HEK293 (cell line): ENCODE data around the gene FYCO1.

Experiments used
- CTCF ChIA-PET: fragments of 350-600 bp; formaldehyde crosslinking; extraction: SDS; loops from one replicate; lab custom pipeline; 2021; ENCODE audit warnings: antibody characterized with exemption; lab: Yijun Ruan, JAX
- POLR2A ChIA-PET: fragments of 300-600 bp; formaldehyde crosslinking; extraction: SDS; loops from one replicate; lab custom pipeline; 2020; ENCODE audit warnings: antibody characterized with exemption, inconsistent platforms; lab: Yijun Ruan, JAX
- H3K27ac ChIP-seq: fragments of 200-500 bp; sonication (Bioruptor generic); 2 replicates; pipeline ENCODE4 v1.5.1; 2014; ENCODE audit warnings: low read depth, low read length, control low read depth, inconsistent platforms; ENCODE audit errors: extremely low read depth
- H3K36me3 ChIP-seq, 2 experiments: fragments of 200-500 bp in 1 of 2; sonication (Bioruptor generic) in 1 of 2; 1 replicate in 1 of 2; 2 replicates in 1 of 2; pipeline ENCODE4 v1.5.1; 2014 to 2017; ENCODE audit warnings: inconsistent platforms in 2 of 2, low read length in 2 of 2; ENCODE audit not compliant: control insufficient read depth in 2 of 2, insufficient read depth in 1 of 2
- H3K4me1 ChIP-seq: fragments of 200-500 bp; sonication (Bioruptor generic); 2 replicates; pipeline ENCODE4 v1.5.1; 2014; ENCODE audit warnings: mild to moderate bottlenecking, low read length, inconsistent platforms; ENCODE audit not compliant: control insufficient read depth, insufficient read depth
- H3K4me3 ChIP-seq: 2 replicates; pipeline ENCODE4 v1.5.1; 2011; ENCODE audit warnings: low read depth, mild to moderate bottlenecking, control low read depth, low read length, moderate library complexity
- H3K9me3 ChIP-seq: fragments of 200-500 bp; sonication (Bioruptor generic); 2 replicates; pipeline ENCODE4 v1.5.1; 2014; ENCODE audit warnings: low read depth, low read length, inconsistent platforms; ENCODE audit not compliant: control insufficient read depth, insufficient read depth
- BCL11B ChIP-seq: fragments of 450-650 bp; formaldehyde crosslinking; IDR thresholded peaks from 2 replicates; pipeline ENCODE4 v1.5.1; 2016; ENCODE audit warnings: low read depth, missing biosample characterization, missing genetic modification characterization
- INSM2 ChIP-seq: fragments of 450-650 bp; formaldehyde crosslinking; IDR thresholded peaks from 2 replicates; pipeline ENCODE4 v1.5.1; 2016; ENCODE audit warnings: missing biosample characterization, missing genetic modification characterization
- KLF1 ChIP-seq: fragments of 450-650 bp; formaldehyde crosslinking; IDR thresholded peaks from 2 replicates; pipeline ENCODE4 v1.5.1; 2016; ENCODE audit warnings: missing biosample characterization, missing genetic modification characterization
- PRDM6 ChIP-seq: fragments of 450-650 bp; formaldehyde crosslinking; IDR thresholded peaks from 2 replicates; pipeline ENCODE4 v1.5.1; 2017; ENCODE audit warnings: missing biosample characterization, missing genetic modification characterization
- RBAK ChIP-seq: fragments of 450-650 bp; formaldehyde crosslinking; IDR thresholded peaks from 2 replicates; pipeline ENCODE4 v1.5.1; 2016; ENCODE audit warnings: missing biosample characterization, missing genetic modification characterization
- REST ChIP-seq: fragments of 450-650 bp; formaldehyde crosslinking; IDR thresholded peaks from 2 replicates; pipeline ENCODE4 v1.5.1; 2016; ENCODE audit warnings: missing biosample characterization, missing genetic modification characterization
- SP2 ChIP-seq: fragments of 450-650 bp; formaldehyde crosslinking; IDR thresholded peaks from 2 replicates; pipeline ENCODE4 v1.5.1; 2016; ENCODE audit warnings: missing biosample characterization, missing genetic modification characterization
- YY1 ChIP-seq: fragments of 450-650 bp; formaldehyde crosslinking; IDR thresholded peaks from 2 replicates; pipeline ENCODE4 v1.5.1; 2018; ENCODE audit warnings: missing biosample characterization, missing genetic modification characterization
- ZFP3 ChIP-seq: fragments of 450-650 bp; formaldehyde crosslinking; IDR thresholded peaks from 2 replicates; pipeline ENCODE4 v1.5.1; 2016; ENCODE audit warnings: low read depth, missing biosample characterization, missing genetic modification characterization
- ZNF19 ChIP-seq: fragments of 450-650 bp; formaldehyde crosslinking; IDR thresholded peaks from 2 replicates; pipeline ENCODE4; 2016; ENCODE audit warnings: missing biosample characterization, missing genetic modification characterization, low read depth
- ZNF248 ChIP-seq: fragments of 450-650 bp; formaldehyde crosslinking; IDR thresholded peaks from 2 replicates; pipeline ENCODE4 v1.5.1; 2017; ENCODE audit warnings: missing biosample characterization, missing genetic modification characterization
- ZNF292 ChIP-seq: fragments of 450-650 bp; formaldehyde crosslinking; IDR thresholded peaks from 2 replicates; pipeline ENCODE4 v1.5.1; 2016; ENCODE audit warnings: low read depth, missing biosample characterization, missing genetic modification characterization, borderline replicate concordance
- ZNF488 ChIP-seq: fragments of 450-650 bp; formaldehyde crosslinking; IDR thresholded peaks from 2 replicates; pipeline ENCODE4 v1.5.1; 2016; ENCODE audit warnings: missing biosample characterization, missing genetic modification characterization
- ZNF624 ChIP-seq: fragments of 450-650 bp; formaldehyde crosslinking; IDR thresholded peaks from 2 replicates; pipeline ENCODE4 v1.5.1; 2017; ENCODE audit warnings: missing biosample characterization, missing genetic modification characterization

Gene FYCO1

GRCh38 chr3:45969953-45970352, 25.7 kb downstream of the FYCO1 start:
- ChIA-PET CTCF (interaction anchor here (0.7 kb wide), 1 partner anchor 22 kb away, joined by 3 read pairs; no protein-coding TSS in a partner anchor), POLR2A (no interaction called here)
- Histone ChIP-seq H3K4me1 (no peaks in the 10 kb centered on the region), H3K4me3 (no peak overlapping the region), H3K27ac (no peak overlapping the region), H3K9me3 (no peaks in the 10 kb centered on the region)
- TF ChIP-seq RBAK (tag by site-specific recombination) (no peak), KLF1 (tag by site-specific recombination) (no peak), YY1 (tag by site-specific recombination) (no peak), SP2 (tag by site-specific recombination) (no peak), ZNF292 (tag by site-specific recombination) (no peak), BCL11B (tag by site-specific recombination) (no peak)
- TF ChIP-seq, all 188 proteins: peak for 0
- peaks cover 13 to 84% of the 10 kb centered on the region in 2 experiments for H3K36me3 ChIP-seq

GRCh38 chr3:45969116-45969515, 26.5 kb downstream of the FYCO1 start:
- CTCF ChIA-PET, result interaction anchor here (1.2 to 2.7 kb wide), 2 partner anchors 110 to 239 kb away, joined by 5 to 11 read pairs; no protein-coding TSS in a partner anchor
- POLR2A ChIA-PET, result no interaction called here
- no peak overlapping the region for H3K4me3 ChIP-seq
- no peak overlapping the region for H3K27ac ChIP-seq
- H3K36me3 ChIP-seq, result peaks cover 13 to 84% of the 10 kb centered on the region in 2 experiments
- no peak for TF ChIP-seq INSM2
- no peak for TF ChIP-seq PRDM6 (tag by site-specific recombination)
- no peak for TF ChIP-seq ZFP3 (tag by site-specific recombination)
- no peak for TF ChIP-seq ZNF624 (tag by site-specific recombination)
- no peaks in the 10 kb centered on the region for H3K4me1 ChIP-seq
- H3K9me3 ChIP-seq, result no peaks in the 10 kb centered on the region

GRCh38 chr3:45968706-45969105, 26.9 kb downstream of the FYCO1 start:
- ChIA-PET CTCF (interaction anchor here (1.2 to 2.7 kb wide), 2 partner anchors 110 to 239 kb away, joined by 5 to 11 read pairs; no protein-coding TSS in a partner anchor), POLR2A (no interaction called here)
- no peaks in the 10 kb centered on the region for H3K4me1 ChIP-seq

More at GRCh38 chr3:45968706-45969105, 26.9 kb downstream of the FYCO1 start:
- no peak for TF ChIP-seq ZNF19
- TF ChIP-seq ZNF488 (tag by site-specific recombination), result no peak
- TF ChIP-seq REST, result no peak
- no peak for TF ChIP-seq ZNF248
- no peaks in the 10 kb centered on the region for H3K9me3 ChIP-seq
- H3K27ac ChIP-seq, result no peak overlapping the region
- H3K36me3 ChIP-seq, result peaks cover 13 to 86% of the 10 kb centered on the region in 2 experiments
- H3K4me3 ChIP-seq, result no peak overlapping the region
